Brain microvascular endothelial cell (primary cell): ENCODE data around the gene RNF126.

Source experiments
- DNase-seq: peaks from one replicate; pipeline ENCODE4 v3.0.0-alpha.2; 2020
- H3K27ac ChIP-seq: fragments of 250-450 bp; sonication (Bioruptor Pico); 2 replicates; pipeline ENCODE4 v1.5.1; 2020; ENCODE audit warnings: mild to moderate bottlenecking, moderate library complexity
- H3K27me3 ChIP-seq: fragments of 250-450 bp; sonication (Bioruptor Pico); replicated peaks from 2 replicates; pipeline ENCODE4 v1.5.1; 2020; ENCODE audit warnings: mild to moderate bottlenecking
- H3K36me3 ChIP-seq: fragments of 250-450 bp; sonication (Bioruptor Pico); replicated peaks from 2 replicates; pipeline ENCODE4 v1.5.1; 2020; ENCODE audit warnings: mild to moderate bottlenecking
- H3K4me3 ChIP-seq: 2 replicates; pipeline ENCODE4 v1.5.1; 2011; ENCODE audit warnings: low read depth, mild to moderate bottlenecking, control low read depth, low read length, moderate library complexity
- in situ Hi-C: cut with HindIII; loops from 2 replicates; pipeline ENCODE4 v1.10.0; 2017; ENCODE audit warnings: low sequenced_read_pairs, low pct_ligation_motif_present
- TF ChIP-seq, protein P1 (sequence below): IDR thresholded peaks from 2 replicates; pipeline ENCODE4 v1.5.1; 2011; ENCODE audit warnings: low read depth, mild to moderate bottlenecking, moderate library complexity, low read length, control low read depth, inconsistent platforms; ENCODE audit errors: missing control alignments

Gene RNF126

DNA sequence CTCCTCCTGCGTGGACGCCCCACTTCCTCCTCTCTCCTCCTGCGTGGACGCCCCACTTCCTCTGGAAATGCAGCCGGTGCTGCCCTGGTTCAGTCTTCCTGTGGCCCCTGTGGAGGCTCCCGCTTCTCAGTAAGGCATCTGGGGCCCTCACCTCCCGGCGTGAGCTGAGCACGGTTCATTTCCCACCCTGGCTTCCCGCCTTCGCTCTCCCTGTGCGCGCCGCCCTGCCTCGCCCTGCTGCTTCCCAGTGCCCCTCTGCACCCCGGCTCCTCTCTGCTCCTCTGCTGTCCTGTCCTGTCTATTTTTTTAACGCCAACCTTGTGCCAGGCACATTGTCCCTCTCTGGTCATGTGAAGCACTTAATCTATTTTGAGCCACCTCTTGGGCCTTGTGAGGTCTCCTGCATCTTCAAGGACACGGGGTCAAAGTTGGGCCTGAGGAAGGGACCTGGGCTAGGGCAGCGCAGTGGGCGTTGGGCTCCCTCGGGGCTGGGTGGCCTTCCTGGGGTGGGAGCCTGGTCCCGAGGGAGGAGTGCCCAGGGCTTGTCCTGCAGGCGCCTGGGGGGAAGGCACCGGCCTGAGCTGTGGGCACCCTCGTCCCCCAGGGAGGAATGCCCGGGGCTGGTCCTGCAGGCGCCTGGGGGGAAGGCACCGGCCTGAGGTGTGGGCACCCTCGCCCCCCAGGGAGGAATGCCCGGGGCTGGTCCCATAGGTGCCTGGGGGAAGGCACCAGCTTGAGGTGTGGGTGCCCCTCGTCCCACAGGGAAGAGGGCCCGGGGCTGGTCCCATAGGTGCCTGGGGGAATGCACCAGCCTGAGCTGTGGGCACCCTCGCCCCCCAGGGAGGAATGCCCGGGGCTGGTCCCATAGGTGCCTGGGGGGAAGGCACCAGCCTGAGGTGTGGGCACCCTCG lies 60.4 kb downstream of the RNF126 start:
- in situ Hi-C loops = no loop called here
- no peak overlapping the region for H3K27ac ChIP-seq
- DNase-seq = no peak
- H3K4me3 ChIP-seq = no peak overlapping the region
- H3K36me3 ChIP-seq = no peaks in the 10 kb centered on the region
- TF ChIP-seq, protein P1, sequence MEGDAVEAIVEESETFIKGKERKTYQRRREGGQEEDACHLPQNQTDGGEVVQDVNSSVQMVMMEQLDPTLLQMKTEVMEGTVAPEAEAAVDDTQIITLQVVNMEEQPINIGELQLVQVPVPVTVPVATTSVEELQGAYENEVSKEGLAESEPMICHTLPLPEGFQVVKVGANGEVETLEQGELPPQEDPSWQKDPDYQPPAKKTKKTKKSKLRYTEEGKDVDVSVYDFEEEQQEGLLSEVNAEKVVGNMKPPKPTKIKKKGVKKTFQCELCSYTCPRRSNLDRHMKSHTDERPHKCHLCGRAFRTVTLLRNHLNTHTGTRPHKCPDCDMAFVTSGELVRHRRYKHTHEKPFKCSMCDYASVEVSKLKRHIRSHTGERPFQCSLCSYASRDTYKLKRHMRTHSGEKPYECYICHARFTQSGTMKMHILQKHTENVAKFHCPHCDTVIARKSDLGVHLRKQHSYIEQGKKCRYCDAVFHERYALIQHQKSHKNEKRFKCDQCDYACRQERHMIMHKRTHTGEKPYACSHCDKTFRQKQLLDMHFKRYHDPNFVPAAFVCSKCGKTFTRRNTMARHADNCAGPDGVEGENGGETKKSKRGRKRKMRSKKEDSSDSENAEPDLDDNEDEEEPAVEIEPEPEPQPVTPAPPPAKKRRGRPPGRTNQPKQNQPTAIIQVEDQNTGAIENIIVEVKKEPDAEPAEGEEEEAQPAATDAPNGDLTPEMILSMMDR = no peak
- H3K27me3 ChIP-seq = no peaks in the 10 kb centered on the region

DNA sequence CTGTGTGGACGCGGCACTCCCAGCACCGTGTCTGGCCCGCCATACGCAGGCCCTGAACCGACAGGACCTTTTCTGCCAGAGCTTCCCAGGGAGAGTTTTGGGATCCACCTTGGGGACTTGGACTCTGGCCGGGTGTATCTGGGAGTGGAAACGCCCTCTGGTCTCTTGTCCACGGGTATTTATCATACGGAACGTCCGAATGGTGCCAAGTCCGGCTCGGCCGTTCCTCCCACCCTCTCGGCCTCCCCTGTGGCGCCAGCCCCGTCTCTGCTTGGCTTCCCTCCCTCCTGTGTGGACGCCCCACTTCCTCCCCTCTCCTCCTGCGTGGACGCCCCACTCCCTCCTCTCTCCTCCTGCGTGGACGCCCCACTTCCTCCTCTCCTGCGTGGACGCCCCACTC lies 61.2 kb downstream of the RNF126 start:
- H3K27ac ChIP-seq = no peak overlapping the region
- H3K36me3 ChIP-seq = no peaks in the 10 kb centered on the region
- in situ Hi-C loops = no loop called here
- no peak for DNase-seq
- no peaks in the 10 kb centered on the region for H3K27me3 ChIP-seq
- TF ChIP-seq, protein P1 = no peak
- H3K4me3 ChIP-seq = no peak overlapping the region

DNA sequence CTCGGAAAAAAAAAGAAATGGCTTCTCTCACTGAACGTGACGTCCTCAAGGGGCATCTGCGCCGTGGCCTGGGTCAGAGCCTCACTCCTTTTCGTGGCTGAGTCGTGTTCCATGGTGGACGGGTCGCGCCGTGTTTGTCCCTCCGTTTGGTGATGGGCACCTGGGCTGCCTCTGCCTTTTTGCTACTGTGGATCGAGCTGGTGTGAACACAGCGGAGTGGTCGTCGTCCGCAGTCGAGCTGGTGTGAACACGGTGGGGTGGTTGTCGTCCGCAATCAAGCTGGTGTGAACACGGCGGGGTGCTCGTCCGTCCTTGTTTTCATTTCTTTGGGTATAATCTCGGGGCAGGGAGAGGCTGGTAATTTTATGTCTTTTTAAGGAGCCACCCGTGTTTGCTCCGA lies 61.7 kb downstream of the RNF126 start:
- H3K27ac ChIP-seq = no peak overlapping the region
- in situ Hi-C loops = no loop called here
- H3K36me3 ChIP-seq = no peaks in the 10 kb centered on the region
- no peak overlapping the region for H3K4me3 ChIP-seq
- TF ChIP-seq, protein P1 = no peak
- no peak for DNase-seq
- no peaks in the 10 kb centered on the region for H3K27me3 ChIP-seq
